GOT3 (cell line): ENCODE results near the gene BCAT1.
"Not testable (repeated sequence)": the region's sequence is repeated elsewhere in the genome, so short reads cannot be mapped to it uniquely, and the experiment has no call there.

ENCODE experiments used
- DNase-seq: peaks from one replicate; lab custom pipeline; 2025; ENCODE audit warnings: mixed read lengths; lab: John Stamatoyannopoulos, UW

BCAT1 gene

GRCh38 chr12:24814379-24815113, 134.4 kb downstream of the BCAT1 start:
- no peak for DNase-seq

GRCh38 chr12:24810378-24810777, 138.5 kb downstream of the BCAT1 start:
- DNase-seq: no peak

- not testable (repeated sequence) for DNase-seq
These were observed 139.6 kb downstream of the BCAT1 start for GRCh38 chr12:24809306-24809705.

GRCh38 chr12:24808651-24809050, 140.2 kb downstream of the BCAT1 start:
- DNase-seq: no peak

GRCh38 chr12:24806386-24806785, 142.5 kb downstream of the BCAT1 start:
- no peak for DNase-seq

- no peak for DNase-seq
These were observed 145.3 kb downstream of the BCAT1 start for GRCh38 chr12:24803430-24804245.

- no peak for DNase-seq
These were observed 150.6 kb downstream of the BCAT1 start for GRCh38 chr12:24798335-24798734.

- no peak for DNase-seq
These were observed 151.0 kb downstream of the BCAT1 start for GRCh38 chr12:24797901-24798300.

GRCh38 chr12:24796876-24797275, 152.0 kb downstream of the BCAT1 start:
- DNase-seq: no peak

- no peak for DNase-seq
These were observed 153.1 kb downstream of the BCAT1 start for GRCh38 chr12:24795699-24796347.

GRCh38 chr12:24791622-24792021, 157.3 kb downstream of the BCAT1 start:
- DNase-seq: no peak

- DNase-seq: no peak
These were observed 160.0 kb downstream of the BCAT1 start for GRCh38 chr12:24788886-24789285.

- no peak for DNase-seq
These were observed 168.1 kb downstream of the BCAT1 start for GRCh38 chr12:24780697-24781368.

GRCh38 chr12:24778486-24779304, 170.2 kb downstream of the BCAT1 start:
- DNase-seq: no peak

- no peak for DNase-seq
These were observed 171.5 kb downstream of the BCAT1 start for GRCh38 chr12:24777359-24777758.

- no peak for DNase-seq
These were observed 172.0 kb downstream of the BCAT1 start for GRCh38 chr12:24776861-24777260.

- DNase-seq: no peak
These were observed 173.8 kb downstream of the BCAT1 start for GRCh38 chr12:24775073-24775472.

GRCh38 chr12:24773996-24774395, 174.9 kb downstream of the BCAT1 start:
- no peak for DNase-seq

GRCh38 chr12:24772813-24773212, 176.1 kb downstream of the BCAT1 start:
- no peak for DNase-seq

GRCh38 chr12:24770821-24771220, 178.1 kb downstream of the BCAT1 start:
- no peak for DNase-seq

- no peak for DNase-seq
These were observed 178.6 kb downstream of the BCAT1 start for GRCh38 chr12:24770334-24770733.
